ENCODE measurements around the gene OR52J3.
"Not testable (repeated sequence)": the region's sequence is repeated elsewhere in the genome, so short reads cannot be mapped to it uniquely, and the experiment has no call there.

OR52J3 gene
- 0 reads per million in 3 experiments for total RNA-seq

GRCh38 chr11:5046226-5046625 is at the start of gene OR52J3:
OR52J3 (plus strand) TSS chr11:5046526; CDS start chr11:5046526, 0 bp downstream.
- DNase-seq = no peak

GRCh38 chr11:5004424-5005274 is 41.7 kb upstream of the OR52J3 start:
- DNase-seq = no peak

GRCh38 chr11:5007561-5007960 is 38.8 kb upstream of the OR52J3 start:
- DNase-seq = no peak

GRCh38 chr11:5011254-5011653 is 35.1 kb upstream of the OR52J3 start:
- no peak for DNase-seq

GRCh38 chr11:5013012-5013411 is 33.3 kb upstream of the OR52J3 start:
- DNase-seq = no peak

- no peak for DNase-seq
Observed at GRCh38 chr11:5021996-5022395, 24.3 kb upstream of the OR52J3 start.

- no peak for DNase-seq
Observed at GRCh38 chr11:5036669-5037068, 9.7 kb upstream of the OR52J3 start.

GRCh38 chr11:5037926-5038325 is 8.4 kb upstream of the OR52J3 start:
- DNase-seq = no peak

- DNase-seq = no peak
Observed at GRCh38 chr11:5038341-5038740, 8.0 kb upstream of the OR52J3 start.

- DNase-seq = no peak
Observed at GRCh38 chr11:5040876-5041275, 5.5 kb upstream of the OR52J3 start.

GRCh38 chr11:5042091-5042490 is 4.2 kb upstream of the OR52J3 start:
- no peak for DNase-seq

- DNase-seq = no peak
Observed at GRCh38 chr11:5043380-5043779, 2.9 kb upstream of the OR52J3 start.

- DNase-seq = no peak
Observed at GRCh38 chr11:5046754-5047330, 516 bp downstream of the OR52J3 start.

GRCh38 chr11:5058679-5059078 is 12.4 kb downstream of the OR52J3 start:
- DNase-seq = not testable (repeated sequence)

GRCh38 chr11:5059391-5059790 is 13.1 kb downstream of the OR52J3 start, which contains the start of gene OR52E2:
OR52E2 (minus strand) TSS chr11:5059627; CDS start chr11:5059627, 0 bp downstream.
- no peak for DNase-seq

GRCh38 chr11:5065027-5065426 is 18.7 kb downstream of the OR52J3 start:
- no peak for DNase-seq

GRCh38 chr11:5069272-5069671 is 22.9 kb downstream of the OR52J3 start, which contains the start of gene OR52E1:
OR52E1 (plus strand) TSS chr11:5069572.
- no peak for DNase-seq

GRCh38 chr11:5071799-5072198 is 25.5 kb downstream of the OR52J3 start:
- no peak for DNase-seq

- no peak for DNase-seq
Observed at GRCh38 chr11:5081405-5081804, 35.1 kb downstream of the OR52J3 start.

- DNase-seq = no peak
Observed at GRCh38 chr11:5083602-5084001, 37.3 kb downstream of the OR52J3 start.

- DNase-seq = no peak
Observed at GRCh38 chr11:5088556-5088955, 42.2 kb downstream of the OR52J3 start.

- no peak for DNase-seq
Observed at GRCh38 chr11:5090668-5091067, 44.3 kb downstream of the OR52J3 start.

- no peak for DNase-seq
Observed at GRCh38 chr11:5092821-5093585, 46.7 kb downstream of the OR52J3 start.

Data from central memory CD4-positive, alpha-beta T cell (primary cell).